ENCODE results near the gene CADPS.

Gene CADPS

DNA sequence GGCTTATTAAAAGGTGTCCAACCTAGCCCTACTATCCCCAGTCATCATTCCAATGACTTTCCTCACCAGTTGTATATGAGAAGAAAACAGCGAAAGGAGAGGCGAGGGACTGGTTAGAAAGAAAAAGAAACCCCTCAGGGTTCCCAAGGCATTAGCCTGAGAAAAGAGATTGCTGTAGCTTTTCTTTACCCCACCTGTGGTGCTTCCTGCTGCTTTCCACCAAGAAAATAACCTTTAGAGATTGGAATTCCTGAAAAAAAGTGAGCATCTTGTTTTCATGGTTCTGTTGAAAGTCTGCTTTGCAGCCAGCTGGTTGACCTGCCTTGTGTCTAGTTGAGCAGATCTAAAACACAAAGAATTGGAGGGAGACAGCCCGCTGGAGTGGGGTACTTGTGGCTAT is 196.4 kb downstream of the CADPS start:
- DNase-seq = no peak

DNA sequence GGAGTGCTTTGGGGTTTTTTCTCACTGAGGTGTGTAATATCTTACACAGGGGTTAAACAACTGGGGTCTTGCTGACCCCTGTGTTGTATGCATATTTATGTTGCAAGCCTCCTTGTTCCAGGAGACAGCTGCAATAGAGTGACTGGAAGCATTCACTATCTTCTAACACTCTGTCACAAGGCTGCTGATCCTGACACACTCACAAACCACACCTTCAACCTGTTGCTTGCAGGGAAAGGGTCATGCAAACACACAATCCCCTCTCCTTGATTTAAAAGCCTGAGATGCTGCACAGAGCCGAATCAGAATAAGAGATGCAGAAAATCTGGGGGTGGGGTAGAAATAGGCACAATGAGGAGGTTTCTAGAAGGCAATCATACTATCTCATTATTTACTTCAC is 197.3 kb downstream of the CADPS start:
- no peak for DNase-seq

DNA sequence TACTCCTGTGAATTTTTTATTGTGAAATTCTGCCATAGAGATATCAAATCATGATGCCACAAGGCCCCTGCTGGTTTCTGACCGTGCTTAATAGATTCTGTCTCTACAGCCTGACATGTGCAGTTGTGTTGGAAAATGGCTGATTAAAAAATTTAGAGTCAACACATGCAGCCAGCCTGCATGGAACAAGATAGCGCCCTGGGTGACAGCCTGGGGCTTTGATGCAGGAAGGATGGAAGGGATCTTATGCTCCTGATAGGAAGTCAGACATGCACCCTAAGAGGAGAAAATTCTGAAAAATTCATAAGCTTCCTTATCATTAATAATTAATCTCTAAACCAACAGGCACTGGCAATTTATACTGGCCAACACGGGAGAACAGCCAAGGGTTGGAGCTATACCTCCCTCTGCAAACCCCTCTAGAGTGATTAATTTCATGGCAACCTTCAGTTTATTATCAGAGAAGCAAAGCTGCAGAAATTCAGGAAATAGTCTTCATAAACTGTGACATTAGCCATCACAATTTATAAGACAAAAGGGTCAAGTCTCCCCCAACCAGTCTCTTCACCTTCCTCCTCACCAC is 198.4 kb downstream of the CADPS start:
- no peak for DNase-seq

DNA sequence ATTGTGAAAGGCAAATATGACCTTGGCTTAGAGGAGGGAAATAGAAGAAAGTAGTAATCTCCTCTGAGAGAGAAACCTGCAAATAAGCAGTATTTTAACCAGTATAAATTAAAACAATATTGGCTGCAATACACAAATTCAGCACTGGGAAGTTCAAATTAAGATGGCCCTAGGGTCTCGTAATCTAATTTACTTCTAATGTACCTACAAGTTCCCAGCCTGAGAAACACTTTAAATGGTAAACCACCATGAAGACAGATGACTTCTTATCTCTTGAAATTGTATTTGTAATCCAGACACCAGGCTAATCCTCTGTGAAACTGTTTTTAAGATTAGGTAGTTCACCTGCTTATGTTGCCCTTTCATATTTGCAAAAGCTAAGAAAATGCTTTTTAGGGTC is 199.7 kb downstream of the CADPS start:
- DNase-seq = no peak

DNA sequence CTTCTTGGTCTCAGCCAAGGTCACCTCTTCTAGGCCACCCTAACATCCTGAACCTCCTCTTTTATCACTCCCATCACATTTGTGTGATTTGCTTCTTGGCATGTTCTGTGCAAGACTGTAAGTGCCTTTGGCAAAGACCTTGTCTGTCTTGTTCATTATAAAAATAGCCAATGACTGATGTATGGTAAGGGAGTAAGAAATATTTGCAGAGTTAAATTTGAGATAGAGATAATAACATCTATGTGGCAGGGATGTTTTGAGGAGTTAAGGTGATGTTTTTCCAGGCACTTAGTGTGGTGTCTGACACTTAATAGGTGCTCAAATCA is 202.3 kb downstream of the CADPS start:
- DNase-seq = no peak

DNA sequence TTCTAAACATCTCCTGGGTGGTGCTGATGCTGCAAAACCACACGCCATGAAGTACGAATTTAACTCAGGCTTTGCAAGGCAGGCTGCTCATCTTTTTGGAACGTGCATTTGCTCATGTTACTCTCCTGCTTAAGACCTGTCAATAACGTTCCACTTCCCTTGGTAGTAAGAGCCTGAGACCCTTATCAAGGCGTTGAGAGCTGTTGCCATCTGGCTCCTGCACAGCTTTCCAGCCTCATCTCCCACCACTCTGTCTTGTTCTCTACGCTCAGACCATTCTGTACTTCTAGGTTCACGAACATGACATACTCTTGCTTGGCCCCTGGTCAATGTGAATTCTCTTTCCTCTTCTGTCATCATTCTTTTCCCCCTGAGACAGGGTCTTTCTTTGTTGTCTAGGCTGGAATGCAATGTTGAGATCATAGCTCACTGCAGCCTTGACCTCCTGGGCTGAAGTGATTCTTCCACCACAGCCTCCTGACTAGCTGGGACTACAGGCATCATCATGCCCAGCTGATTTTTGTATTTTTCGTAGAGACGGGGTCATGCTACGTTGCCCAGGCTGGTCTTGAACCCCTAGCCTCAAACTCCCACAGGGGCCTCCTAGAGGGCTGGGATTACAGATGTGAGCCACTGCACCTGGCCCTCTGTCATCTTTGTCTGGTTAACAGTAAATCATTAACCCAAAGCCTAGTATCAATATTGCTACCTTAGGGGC is 202.8 kb downstream of the CADPS start:
- DNase-seq = no peak

DNA sequence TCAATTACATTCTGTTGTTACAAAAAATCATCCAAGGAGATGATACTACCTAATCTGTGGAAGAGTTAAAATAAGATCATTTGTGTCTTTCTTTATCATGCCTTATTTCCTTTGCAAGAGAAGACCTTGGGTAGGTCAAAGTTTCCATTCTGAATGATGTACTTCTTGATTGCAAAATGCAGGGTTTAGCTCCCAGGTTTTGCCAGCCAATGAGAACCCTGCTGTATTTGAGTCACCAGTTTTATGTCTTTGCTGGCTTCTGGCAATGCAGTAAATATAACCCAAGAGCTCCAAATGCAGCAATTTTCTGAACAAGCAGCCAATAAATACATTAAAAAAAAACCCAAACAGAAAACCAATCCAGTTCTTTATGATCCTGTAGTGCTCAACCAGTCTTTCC is 204.9 kb downstream of the CADPS start:
- DNase-seq = peak; percentile 60

DNA sequence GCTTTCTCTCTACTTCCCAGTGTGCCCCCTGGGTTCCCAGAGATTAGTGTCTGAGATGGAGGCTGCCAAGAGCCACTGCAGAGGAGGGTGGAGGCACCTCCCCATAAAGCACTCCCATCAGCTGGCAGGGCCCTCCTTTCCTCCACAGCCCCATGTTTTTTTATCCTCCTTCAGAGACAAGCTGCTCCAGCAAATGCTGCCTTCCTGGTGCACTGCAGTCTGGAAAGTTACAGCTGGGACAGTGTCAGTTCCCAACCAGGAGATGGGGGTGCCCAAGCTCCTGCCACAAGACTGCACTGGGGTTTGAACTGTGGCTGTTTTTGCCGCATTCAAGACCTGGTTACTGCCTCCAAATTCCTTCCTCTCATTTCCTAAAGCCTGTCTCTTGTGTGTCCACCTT is 206.1 kb downstream of the CADPS start:
- DNase-seq = no peak

DNA sequence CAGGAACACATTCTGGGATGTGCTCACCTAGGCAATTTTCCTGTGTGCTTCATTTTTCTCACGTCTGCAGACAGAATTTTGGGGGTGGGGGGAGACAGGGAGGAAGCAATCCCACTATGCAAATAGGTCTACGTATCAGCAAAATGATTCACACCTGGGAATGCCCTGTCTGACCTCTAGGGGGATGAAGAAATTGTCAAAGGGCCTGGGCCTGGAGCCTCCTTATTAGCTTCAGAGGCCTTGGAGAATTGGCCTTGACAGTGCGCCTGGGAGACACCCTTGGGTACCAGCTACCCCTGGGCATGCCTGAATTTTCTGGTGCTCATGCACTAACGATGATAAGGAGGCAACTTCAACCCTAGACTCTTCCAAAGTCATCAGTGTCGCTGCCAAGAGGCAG is 207.5 kb downstream of the CADPS start:
- no peak for DNase-seq

DNA sequence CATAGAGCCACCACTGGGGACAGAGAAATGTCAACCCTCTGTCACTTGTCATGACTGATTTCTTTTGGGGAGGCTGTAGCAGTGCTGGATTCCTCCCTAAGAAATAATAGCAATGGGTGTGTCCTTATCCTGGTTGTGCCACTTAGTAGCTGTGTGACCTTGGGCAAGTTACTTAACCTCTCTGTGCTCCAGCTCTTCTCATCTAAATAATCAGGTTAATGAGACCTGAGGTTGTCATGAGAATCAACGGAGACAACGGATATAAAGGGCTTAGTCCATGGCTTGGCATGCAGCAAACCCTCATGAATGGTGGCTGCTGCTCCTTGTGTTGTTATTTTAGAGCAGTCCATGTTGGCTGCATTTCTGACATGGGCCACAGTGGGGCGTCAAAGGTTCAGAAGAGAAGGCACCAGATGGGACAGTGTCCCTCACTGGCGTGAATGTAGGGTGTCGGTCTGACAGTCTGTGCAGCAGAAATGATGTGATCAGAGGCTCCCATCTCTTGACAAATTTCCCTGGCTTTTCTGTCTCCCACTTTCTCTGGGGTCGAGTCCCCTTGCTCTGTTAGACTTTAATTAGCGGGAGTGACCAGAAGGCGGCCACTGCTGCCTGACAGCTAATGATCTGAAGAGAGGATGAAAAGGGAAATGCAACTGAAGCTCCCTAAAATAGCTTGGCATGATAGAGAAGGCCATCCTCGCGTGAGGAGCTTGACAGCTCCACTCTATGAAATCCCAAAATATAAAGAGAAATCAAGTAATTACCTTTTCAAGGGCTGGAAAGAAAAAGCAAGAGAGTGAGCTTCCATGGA is 209.4 kb downstream of the CADPS start:
- DNase-seq = peak; percentile 65

DNA sequence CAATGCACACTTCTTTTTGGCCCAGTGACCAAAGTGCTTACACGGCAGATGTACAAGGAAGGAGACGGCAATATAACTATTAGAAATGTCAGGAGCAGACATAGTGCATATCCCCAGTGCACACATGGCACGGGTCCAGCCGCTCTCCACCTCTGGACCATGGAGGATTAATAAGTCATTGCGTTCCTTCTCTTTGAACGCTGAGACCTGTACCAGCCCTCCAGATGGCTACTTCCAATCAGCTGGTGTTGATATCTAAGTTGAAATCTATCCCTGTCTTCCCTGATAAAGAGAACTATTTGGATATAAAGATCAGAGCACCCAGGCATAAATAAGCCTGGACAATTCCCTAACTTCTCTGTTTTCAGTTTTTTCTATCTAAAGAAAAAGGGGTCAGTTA is 212.5 kb downstream of the CADPS start:
- DNase-seq = no peak

DNA sequence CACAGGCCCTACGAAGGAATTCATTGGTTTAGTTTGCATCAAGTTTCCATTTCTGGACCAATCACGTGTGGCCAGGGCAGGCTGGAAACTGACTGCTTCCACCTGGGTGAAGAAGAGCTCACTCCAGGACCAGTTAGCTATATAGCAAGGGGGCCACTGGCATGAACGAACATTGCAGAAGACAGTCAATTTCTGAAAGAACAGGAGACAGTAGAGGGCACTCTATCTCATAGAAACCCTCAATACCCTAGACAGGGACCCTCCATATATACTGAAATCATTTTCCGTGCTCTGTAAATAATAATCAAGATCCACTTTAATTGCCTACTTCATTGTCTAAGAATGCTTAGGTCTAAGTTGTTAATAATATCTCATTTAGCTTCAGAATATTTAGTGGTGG is 215.6 kb downstream of the CADPS start:
- no peak for DNase-seq

DNA sequence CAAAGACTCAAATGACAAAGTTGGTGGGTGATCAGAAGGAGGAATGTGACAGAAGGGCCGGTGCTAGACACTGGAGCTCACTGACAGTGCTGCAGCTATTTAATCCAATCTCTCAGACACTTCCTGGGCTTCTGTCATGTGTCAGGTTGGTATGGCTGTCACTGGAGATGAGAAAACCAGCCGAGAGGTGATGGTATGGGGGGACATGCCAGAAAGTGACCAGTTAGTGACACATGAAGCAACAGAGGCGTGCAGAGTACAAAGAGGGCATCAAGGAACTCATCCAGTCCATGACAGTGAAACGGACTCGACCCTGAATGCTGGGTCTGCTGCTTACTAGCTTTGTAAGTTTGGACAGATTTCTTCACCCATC is 219.5 kb downstream of the CADPS start:
- DNase-seq = no peak

DNA sequence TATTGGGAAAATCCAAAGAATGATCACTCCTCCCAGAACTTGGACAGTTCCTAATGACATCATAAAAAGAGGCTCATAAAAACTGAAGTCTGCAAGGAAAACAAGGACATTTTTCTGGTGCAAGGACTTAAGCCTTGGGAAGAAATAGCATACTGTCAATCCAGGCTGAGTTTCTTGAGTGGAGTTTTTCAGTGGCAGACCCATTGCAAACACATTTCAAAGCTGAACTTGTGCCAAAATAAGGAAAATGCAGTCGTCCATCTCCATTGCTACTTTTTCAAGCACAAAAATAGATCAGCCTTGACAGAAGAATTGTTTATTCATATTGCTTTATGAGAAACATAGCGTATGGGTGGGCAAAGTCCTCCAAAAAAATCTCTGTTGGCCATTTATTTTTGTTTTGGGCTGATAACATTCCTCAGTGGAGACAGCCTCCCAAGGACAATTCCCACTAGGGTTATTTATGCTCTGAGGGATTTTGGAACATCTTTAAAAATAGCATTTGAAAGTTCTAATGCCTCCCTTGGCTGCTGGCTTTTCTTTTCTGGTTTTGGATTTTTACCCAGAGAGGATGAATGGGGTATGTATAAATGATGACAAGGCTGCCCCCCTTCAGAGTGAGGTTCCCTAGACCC is 220.0 kb downstream of the CADPS start:
- DNase-seq = no peak

DNA sequence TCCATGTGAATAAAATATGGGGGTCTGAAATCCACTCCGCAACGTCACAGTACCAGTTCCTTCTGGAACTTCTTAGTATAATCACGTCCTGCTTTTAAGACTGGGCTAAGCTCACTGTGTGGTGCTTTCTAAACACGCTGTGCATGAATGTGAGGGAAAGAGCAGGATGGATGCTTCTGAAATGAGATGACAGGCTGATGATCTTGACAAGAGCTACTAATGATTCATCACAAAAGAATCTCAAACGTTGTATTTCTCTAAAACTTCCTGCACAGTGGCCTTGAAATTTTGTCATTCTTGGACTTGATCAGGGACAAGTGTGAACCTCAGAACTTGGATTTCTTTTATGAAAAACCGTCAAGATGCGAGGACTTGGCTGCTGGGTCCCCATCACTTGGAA is 221.4 kb downstream of the CADPS start:
- no peak for DNase-seq

DNA sequence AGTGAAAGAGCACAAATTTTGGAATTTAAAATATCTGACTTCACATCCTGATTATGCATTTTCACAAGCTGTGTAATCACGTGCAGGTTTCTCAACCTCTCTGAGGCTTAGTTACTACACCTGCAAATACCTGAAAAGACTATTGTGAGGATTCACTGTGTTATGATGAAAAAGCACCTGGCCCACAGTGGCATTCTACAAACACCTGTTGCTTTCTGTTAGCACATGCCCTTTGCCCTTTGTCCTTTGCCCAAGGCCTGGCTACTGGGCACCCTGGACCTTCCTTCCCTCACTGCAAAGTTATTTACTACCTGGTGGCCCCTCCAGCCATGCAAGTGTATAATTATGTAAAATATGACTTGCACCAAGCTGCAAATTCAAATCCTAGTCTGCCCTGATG is 227.5 kb downstream of the CADPS start:
- no peak for DNase-seq

DNA sequence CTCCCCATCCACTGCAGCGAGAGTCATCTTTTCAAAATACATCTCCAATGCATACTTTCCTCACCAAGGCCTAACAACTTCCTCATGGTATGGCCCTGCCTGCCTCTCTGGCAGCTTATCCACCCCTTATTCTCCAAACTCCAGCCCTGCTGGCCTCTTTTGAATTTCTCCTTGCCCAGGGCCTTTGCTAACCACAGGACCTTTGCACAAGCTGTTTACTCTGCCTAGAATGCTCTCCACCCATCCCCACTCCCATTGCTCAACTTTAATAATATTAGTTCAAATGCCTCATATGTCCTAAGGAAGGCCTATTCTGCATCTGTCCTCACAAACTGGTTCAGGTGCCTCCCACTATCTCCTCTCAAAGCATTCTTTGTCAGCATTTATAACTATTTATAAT is 230.7 kb downstream of the CADPS start:
- no peak for DNase-seq

DNA sequence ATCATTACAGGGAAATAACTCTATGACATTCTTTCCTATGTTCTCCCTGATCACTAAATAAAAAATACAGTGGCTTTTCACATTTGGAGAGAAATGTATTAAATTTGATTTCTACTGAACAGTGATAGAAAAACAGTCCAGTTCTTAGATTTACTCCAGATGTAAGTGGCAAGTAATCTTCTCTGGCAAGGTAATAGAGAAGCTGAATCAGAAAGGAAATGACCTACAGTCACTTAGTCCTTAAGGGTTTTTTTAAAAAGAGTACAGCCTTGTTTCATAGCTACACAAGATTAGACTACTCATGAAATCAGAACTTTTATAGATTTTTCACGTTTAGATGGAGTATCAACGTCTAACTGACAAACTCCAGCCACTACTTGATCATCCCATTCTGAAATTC is 236.9 kb downstream of the CADPS start:
- no peak for DNase-seq

DNA sequence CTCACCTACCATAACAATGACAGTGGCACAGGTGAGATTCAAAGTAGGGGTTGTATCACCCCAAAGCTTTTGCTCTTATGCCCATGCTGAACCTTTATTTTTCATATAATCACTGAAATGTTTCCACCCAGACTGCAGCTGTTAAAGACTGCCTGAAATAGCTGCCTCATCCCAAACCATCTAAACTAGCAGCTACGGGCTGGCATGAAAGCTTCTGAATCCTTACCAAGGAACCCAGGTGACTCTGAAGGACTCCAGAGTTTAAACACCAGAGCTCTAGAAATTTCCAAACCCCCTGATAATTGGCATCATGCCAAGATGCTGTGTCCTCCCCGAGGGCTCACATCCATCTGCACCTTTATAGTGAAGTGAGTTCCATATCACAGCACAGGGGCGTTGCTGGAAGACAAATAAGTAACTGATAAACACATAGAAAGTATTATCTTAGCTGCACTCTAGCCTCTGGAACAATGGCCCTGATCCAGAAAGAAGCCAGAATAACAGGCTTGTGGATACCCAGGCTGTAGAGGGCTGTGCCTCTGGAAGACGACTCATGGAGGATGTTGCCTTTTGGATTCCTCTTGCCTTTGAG is 238.9 kb downstream of the CADPS start:
- no peak for DNase-seq

DNA sequence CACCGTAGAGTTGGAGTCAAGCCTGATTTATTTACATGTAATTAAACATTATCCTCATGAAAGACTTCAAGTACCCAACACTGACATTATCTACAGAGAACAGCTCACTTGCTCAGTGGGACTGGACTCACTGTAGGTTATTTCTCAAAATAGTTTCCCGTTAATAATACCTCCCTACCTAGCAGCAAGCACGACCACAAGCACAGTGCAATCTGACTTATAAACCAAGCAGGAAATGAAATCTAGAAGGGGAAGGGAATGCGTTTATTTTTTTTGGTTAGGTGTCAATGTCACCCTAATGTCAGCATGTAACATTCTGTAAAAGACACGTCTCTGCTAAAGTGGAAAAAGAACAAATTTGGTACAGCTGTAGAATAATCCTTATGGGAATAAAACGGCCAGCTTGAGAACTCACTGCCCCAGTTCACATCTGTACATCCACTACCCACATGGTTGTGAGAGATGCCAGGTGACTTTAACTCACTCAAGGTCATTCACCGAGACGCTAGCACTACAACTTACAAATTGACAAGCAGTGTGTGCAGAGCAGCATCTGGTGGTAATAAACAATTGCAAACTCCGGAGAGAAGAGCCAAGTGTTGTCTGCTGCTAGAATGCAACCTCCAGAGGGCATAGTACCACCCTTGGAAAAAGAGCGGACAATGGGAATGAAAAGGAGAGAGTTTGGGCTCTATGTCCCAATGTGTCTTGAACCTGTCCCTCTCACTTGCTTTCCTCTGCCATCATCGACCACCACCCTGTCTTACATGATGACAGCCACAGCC is 242.5 kb downstream of the CADPS start:
- DNase-seq = peak; percentile 27

DNA sequence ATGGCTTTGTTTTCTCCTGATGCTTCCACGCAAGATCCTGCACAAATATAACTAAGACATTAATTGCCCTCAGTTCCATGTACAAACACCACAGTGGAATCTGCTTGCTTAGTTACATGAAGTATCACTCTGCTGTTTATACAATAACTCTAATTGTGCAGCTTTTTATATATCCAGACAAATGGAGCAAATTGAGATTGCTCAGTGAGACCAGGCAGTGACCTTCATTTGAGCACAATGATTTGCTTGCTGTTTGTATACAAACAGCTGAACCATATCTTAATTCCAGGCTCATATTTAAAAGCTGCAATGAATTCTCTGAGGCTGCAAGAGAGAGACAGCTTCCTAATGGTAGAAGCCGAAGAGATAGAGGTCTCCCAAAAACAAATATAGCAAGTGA is 243.7 kb downstream of the CADPS start:
- DNase-seq = no peak

DNA sequence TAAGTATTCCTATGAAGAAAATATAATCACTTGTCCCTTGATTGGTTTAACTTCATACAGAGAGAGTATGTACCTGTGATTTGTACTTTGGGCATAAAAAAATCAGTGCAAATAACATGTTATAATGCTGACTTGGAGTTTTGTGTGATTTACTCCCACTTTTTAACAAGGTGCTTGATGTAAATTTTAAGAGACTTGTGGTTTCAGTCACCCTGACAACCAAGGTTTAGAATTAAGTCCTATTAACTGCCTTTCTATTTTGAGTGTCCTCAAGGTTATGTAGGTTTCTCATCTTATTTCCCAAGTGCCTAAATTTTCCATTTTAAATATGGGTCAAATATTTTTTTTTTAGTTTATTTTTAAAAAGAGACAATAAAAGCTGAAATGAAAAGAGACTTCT is 244.6 kb downstream of the CADPS start:
- DNase-seq = no peak

DNA sequence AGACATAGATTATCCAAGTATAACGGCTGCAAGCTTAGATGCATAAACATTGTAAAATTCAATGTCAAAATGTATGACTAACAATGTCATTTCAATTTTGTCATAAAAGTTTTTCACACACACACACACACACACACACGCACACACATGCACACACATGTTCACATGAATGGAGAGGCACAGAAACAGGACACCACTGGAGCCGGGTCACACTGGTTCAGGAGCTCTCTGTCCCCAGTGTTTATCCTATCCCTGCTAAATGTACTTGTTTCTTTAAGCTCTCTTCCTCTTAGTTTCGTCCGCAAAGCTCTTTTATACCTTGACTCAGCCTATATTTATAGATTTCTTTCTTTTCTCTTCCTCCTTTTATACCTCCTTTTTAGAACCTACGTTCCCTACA is 249.9 kb downstream of the CADPS start:
- DNase-seq = no peak

All from HCEC 1CT (cell line).